ENCODE data around the gene IQGAP1.

The IQGAP1 gene

DNA sequence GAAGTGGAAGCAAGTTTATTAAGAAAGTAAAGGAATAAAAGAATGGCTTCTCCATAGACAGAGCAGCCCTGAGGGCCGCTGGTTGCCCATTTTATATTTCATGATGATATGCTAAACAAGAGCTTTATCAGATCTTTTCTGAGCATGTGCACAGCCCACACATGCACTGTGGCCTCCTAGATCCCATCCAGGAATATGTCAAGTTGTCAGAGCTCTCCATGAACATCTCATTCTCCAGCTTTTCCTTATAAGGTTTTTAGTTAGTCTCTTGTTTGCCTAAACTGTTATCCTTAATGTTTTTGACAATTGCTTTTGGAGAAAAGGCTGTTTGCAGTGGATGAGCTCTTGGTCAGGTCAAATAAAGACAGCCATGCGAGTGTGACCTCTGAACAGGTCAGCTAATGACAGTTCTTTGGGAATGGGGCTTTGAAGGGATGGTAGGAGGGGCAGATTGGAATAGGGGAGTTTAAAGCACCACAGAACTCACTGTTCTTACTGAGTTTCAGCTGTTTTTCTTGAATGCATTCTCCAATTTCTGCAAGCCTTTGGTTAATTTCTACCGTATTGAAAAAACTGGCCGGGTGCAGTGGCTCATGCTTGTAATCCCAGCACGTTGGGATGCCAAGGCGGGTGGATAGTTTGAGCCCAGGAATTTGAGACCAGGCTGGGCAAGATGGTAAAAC is 72.2 kb downstream of the IQGAP1 start:
- TF ChIP-seq, protein P1, sequence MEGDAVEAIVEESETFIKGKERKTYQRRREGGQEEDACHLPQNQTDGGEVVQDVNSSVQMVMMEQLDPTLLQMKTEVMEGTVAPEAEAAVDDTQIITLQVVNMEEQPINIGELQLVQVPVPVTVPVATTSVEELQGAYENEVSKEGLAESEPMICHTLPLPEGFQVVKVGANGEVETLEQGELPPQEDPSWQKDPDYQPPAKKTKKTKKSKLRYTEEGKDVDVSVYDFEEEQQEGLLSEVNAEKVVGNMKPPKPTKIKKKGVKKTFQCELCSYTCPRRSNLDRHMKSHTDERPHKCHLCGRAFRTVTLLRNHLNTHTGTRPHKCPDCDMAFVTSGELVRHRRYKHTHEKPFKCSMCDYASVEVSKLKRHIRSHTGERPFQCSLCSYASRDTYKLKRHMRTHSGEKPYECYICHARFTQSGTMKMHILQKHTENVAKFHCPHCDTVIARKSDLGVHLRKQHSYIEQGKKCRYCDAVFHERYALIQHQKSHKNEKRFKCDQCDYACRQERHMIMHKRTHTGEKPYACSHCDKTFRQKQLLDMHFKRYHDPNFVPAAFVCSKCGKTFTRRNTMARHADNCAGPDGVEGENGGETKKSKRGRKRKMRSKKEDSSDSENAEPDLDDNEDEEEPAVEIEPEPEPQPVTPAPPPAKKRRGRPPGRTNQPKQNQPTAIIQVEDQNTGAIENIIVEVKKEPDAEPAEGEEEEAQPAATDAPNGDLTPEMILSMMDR (IDR thresholded peaks at IDR 0.05; ENCODE audit: borderline replicate concordance, insufficient read depth, low read depth, low read length), result no peak
- H3K4me3 ChIP-seq (ENCODE audit: low read depth, low read length), result no peak overlapping the region

DNA sequence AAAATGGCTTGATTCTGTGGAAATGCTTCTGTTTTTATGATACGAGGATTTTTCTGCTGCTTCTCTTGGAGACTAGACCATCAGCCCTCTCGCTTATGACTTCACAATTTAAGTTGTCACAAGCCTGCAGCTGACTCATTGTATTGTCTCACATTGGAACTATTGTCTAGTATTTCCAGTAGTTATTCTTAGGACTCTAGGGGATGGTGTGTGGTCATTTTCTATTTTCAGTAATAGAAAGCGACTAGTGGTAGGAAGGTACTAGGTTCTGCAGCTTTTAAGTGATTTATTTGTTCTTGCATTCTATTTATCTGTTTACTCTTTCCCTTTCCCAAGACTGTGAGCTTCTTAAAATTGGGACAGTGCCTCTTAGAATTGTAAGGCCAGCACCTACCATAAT is 75.3 kb downstream of the IQGAP1 start:
- TF ChIP-seq, protein P1 (IDR thresholded peaks at IDR 0.05; ENCODE audit: borderline replicate concordance, insufficient read depth, low read depth, low read length), result no peak
- H3K4me3 ChIP-seq (ENCODE audit: low read depth, low read length), result no peak overlapping the region

DNA sequence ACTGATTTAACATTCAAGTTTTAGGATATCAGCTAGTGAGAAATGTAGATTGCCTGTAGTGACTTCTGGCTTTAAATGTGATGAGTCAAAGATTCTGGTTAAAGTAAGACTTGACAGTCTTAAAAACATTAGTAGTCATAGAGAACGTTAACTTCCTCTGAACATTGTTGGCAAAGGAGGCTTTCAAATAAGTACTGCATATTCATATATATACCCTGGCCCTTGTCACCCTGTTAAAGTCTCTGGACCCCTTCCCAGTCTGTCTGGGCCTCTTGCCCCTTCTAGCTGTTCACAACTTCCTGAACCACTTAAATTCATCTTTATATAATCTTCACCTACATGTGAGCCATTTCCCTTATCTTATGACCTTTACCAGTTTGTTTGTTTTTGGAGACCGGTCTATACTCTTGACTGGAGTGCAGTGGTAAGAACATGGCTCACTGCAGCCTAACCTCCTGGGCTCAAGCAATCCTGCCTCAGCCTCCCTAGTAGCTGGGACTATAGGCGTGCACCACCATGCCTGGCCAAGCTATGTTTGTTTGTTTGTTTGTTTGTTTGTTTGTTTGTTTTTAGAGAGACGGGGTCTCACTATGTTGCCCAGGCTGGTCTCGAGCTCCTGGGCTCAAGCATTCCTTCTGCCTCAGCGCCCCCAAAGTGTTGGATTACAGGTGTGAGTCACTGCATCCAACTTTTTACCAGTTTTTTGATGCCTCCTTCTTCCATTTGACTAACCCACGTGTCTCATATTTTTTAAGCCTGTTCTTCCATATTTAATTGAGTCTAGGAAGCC is 77.3 kb downstream of the IQGAP1 start:
- no peak overlapping the region for H3K4me3 ChIP-seq (ENCODE audit: low read depth, low read length)
- TF ChIP-seq, protein P1 (IDR thresholded peaks at IDR 0.05; ENCODE audit: borderline replicate concordance, insufficient read depth, low read depth, low read length), result no peak

DNA sequence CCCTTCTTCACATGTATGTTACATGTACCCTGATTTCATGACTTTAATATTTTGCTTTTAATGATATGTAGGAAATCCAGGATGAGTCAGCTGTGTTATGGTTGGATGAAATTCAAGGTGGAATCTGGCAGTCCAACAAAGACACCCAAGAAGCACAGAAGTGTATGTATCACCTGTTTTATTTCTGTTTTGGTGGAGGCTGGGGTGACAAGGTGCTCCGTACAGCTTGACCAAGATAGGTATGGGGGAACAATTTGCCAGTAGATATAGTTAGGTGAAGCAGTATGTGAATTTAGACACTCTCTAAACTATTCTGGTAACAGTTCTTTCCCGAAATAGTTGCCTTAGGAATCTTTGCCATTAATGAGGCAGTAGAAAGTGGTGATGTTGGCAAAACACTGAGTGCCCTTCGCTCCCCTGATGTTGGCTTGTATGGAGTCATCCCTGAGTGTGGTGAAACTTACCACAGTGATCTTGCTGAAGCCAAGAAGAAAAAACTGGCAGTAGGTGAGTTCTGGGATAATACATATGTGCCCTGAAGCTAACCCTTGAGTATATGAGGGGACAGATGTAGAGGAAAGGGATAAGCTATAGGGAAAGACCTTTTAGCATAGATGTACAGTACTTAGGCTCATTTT is 78.0 kb downstream of the IQGAP1 start:
- H3K4me3 ChIP-seq (ENCODE audit: low read depth, low read length), result no peak overlapping the region
- TF ChIP-seq, protein P1 (IDR thresholded peaks at IDR 0.05; ENCODE audit: borderline replicate concordance, insufficient read depth, low read depth, low read length), result no peak

DNA sequence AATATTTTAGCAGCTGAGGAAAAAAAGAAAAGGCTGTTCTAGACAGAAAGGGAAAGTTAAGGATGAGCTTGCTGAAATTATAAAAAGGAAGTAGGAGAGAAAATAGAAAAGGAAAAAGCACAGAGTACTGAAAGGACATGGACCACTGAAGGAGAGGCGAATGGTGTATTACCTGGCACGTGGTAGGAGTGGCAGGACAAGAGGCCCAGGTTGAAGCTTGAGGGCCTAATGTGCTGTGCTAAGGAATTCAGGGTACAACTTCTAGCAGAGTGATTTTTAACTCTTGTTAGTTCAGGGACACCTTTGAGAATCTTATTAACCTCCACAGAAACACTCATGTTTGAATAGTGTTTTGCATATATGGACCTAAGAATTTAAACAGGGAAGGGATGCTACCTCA is 81.7 kb downstream of the IQGAP1 start:
- H3K4me3 ChIP-seq (ENCODE audit: low read depth, low read length), result no peak overlapping the region
- TF ChIP-seq, protein P1 (IDR thresholded peaks at IDR 0.05; ENCODE audit: borderline replicate concordance, insufficient read depth, low read depth, low read length), result no peak

DNA sequence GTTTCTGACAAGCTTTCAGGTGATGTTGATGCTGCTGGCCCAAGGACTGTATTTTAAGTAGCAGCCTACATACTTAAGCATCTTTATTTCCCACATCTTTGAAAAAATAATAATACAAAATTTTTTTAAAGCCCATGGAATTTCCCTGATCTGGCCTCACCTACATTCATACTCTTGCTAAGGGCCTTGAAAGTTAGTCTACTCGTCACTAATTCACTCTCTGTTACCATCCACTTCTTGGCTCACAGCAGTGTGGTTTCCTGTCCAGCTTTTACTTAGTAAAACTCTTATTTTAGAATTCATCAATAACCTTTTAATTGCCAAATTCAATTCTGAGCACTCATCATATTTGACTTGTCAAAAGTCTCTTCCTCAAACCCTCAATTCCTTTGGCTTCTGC is 82.4 kb downstream of the IQGAP1 start:
- TF ChIP-seq, protein P1 (IDR thresholded peaks at IDR 0.05; ENCODE audit: borderline replicate concordance, insufficient read depth, low read depth, low read length), result no peak
- no peak overlapping the region for H3K4me3 ChIP-seq (ENCODE audit: low read depth, low read length)

Measured in GM12875 (cell line).